Measurements from ENCODE around the gene ANKRD11.
"Not testable (repeated sequence)": the region's sequence is repeated elsewhere in the genome, so short reads cannot be mapped to it uniquely, and the experiment has no call there.

Gene ANKRD11

DNA sequence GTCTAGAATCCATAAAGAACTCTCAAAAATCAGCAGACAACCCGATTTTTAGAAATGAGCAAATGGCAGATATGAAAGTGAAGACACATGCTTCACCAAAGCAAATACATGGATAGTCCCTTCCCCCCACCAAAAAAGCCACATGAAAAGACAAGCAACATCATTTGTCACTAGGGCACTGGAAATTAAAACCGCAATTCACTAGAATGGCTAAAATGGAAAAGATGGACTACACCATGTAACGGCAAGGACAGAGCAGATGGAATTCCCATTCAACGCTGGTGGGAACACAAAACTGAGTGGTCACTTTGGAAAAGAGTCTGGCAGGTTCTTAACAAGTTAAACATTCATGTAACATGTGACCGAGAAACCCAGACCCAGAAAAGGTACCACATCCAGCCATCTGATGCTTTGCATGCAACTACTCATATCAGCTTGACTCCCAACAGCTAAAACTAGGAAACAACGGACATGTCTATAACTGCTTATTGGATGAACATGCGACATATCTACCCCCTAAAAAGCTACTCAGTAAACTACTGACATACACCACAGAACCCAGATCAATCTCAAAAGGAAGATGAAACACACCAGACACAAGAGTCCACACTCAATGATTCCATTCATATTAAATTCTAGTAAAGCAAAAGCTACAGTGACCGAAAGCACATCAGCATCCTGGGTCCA is 140.3 kb downstream of the ANKRD11 start:
- no peak for DNase-seq (ENCODE audit: low read depth, low spot score)

GRCh38 chr16:89347807-89348206 is 142.6 kb downstream of the ANKRD11 start:
- DNase-seq (ENCODE audit: low read depth, low spot score), result no peak

- DNase-seq (ENCODE audit: low read depth, low spot score), result no peak
These were observed 143.5 kb downstream of the ANKRD11 start for GRCh38 chr16:89346869-89347268.

- no peak for DNase-seq (ENCODE audit: low read depth, low spot score)
These were observed 144.7 kb downstream of the ANKRD11 start for GRCh38 chr16:89345642-89346150.

- no peak for DNase-seq (ENCODE audit: low read depth, low spot score)
These were observed 145.3 kb downstream of the ANKRD11 start for GRCh38 chr16:89344846-89345611.

- DNase-seq (ENCODE audit: low read depth, low spot score), result no peak
These were observed 145.9 kb downstream of the ANKRD11 start for GRCh38 chr16:89344458-89344834.

DNA sequence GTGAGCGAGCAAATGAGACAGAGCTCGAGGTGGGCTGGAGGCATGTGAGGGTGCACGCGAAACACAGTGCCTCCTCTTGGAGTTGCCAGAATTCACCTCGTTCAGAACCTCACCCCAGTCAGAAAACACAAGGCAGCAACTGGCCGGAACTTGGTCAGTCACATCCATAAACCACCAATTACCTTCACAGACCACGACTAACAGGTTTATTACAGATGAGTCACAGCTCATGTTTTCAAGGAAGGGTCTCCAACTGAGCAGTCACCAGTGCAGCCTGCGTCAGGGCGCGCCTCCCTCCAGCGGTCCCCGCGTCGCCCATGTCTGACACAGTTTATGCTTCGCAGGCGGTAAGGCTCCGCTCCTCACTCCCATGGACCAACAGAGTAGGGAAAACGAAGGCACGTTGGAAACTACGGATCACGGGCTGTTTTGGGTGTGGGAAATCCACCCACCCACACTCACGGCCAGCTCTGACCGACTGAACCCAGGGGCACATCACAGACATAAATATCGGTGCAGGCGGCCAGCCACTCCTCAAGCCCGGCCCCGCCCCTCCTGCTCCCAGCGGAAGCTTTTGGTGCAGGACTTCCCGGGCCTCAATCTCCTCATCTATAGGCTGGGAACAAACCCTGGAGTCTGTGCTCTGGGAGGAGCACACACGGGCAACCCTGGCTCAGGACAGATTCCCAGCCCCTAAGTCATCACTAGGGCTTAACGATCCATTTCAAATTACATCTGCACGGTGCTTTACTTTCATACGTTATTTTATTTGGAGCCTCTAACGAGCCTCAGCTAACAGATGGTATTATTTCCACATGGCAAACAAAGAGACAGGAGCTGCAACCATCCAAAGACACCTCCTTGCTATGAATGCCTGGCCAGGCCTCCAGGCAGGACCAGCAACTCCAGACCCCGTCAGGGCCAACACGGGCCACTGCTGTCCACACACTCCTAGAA is 146.6 kb downstream of the ANKRD11 start:
- DNase-seq (ENCODE audit: low read depth, low spot score), result no peak

DNA sequence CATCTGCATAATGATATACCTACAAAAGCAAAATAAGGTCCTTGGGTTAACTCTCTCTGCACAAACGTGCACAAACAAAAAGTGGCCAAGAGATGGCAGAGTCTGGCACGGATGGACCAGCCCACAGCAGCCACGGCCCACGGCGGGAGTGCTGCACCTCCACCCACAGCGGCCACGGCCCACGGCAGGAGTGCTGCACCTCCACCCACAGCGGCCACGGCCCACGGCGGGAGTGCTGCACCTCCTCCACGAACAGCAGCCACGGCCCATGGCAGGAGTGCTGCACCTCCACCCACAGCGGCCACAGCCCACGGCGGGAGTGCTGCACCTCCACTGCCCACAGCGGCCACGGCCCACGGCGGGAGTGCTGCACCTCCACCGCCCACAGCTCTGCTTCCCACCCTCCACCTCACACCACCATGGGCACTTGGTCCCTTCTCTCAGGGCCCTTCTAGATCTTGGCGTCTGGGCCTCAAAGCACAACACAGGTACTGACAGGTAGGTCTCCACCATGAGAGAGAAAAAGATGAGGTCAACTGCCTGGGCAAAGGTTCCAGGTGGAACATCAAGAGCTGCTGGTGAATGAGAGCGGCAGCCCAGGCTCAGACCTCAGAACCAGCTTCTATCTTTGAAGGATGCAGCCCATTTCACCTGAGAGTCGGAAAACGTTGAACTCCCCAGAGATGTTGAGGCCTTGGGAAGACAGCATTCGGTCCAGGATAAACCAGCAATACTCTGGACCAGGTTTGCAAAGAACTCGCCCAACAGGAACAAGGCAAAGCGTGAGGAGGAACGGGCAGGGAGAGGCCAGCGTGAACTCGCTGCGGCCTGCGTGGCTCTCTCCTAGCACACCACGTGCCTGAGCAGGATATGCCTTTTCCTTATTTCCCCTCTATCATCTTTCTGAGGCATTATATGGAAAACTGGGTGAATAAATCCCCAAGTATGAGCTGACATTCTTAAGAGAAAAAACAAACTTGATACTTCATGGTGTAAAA is 148.4 kb downstream of the ANKRD11 start:
- DNase-seq (ENCODE audit: low read depth, low spot score), result no peak

DNA sequence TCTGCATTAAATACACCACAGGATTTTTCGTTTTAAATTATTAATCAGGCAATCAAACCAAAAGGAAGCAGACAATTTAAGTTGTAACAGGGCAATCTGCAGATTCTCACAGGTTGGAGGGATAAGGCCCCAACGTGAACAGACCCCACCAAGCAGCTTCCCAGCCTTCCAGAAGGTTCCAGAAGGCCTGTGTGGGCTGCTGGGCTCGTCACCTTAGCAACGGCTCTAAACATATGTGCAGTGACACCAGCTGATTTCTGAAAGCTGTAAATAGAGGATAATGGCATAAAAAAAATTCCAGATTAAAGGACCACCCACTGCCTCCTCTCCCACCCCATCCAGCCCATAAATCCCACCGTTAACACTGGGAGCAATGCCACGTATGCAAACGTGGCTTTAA is 149.1 kb downstream of the ANKRD11 start:
- no peak for DNase-seq (ENCODE audit: low read depth, low spot score)

DNA sequence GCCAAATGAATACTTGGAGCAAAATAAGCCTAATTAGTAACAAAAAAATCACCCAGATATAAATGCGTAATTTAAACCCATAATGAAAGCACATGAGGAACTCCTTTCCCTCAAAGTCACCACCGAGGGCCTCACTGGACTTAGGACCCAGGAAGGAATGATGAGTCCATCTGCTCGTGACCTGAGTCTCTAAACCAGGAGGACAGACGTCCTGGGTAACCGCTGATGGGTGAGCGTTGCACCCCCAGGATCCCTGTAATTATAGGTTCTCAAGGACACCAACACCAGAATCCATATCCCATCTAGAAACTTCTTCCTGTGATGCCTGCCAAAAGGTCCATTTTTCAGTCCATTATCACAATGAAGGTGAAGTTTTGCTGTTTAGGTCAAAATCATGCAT is 151.5 kb downstream of the ANKRD11 start:
- DNase-seq (ENCODE audit: low read depth, low spot score), result no peak

- DNase-seq (ENCODE audit: low read depth, low spot score), result no peak
These were observed 152.4 kb downstream of the ANKRD11 start for GRCh38 chr16:89337965-89338364.

DNA sequence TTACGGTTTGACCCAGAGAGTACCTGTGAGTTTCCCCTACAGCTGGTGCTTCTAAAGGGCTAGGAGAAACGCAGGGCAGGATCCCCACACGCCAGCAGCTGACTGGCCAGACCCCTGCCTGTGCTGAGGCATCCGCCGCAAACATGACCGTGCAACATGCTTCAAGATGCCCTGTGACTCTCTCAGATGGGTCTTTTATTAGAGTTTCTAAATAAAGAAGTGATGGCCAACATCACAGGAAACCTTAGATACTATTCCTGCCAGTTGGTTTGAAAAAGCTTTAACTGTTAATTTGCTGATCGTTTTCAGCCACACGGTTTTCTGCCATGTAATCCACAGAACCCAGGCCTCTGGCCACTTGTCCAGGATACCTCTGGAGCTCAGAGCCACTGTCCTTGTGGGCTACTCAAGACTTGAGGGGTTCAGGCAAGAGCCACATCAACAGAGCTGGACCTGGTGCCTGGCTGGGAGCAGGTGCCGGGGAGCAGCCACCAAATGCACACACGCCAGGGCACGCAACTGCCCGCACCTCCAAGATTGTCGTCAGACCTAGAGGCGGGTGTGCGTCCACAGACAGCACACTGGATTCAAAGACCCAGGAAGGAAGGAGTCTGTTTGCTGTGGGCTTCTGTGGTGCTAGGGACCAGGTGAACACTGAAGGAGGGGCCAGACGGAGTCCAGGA is 154.4 kb downstream of the ANKRD11 start:
- no peak for DNase-seq (ENCODE audit: low read depth, low spot score)

- no peak for DNase-seq (ENCODE audit: low read depth, low spot score)
These were observed 155.2 kb downstream of the ANKRD11 start for GRCh38 chr16:89334988-89335802.

DNA sequence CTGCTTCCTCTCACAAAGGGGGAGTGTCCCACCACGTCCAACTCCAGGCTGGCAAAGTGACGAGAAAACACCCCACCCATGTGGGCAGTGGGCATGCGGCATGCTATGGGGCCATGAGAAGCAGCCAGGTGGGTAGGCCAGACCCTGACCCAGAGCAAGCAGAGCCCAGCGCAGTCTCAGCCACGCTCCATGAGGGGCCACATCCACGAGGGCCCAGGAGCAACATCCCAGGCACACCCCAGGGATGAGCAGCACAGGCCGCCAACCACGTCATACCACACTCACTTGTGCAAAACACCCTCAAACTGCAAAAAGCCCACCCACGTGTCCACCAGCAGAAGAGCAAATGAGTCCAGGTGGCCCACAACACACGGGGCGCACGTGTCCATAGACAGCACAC is 155.9 kb downstream of the ANKRD11 start:
- no peak for DNase-seq (ENCODE audit: low read depth, low spot score)

- DNase-seq (ENCODE audit: low read depth, low spot score), result no peak
These were observed 156.3 kb downstream of the ANKRD11 start for GRCh38 chr16:89334050-89334449.

GRCh38 chr16:89333401-89334001 is 156.9 kb downstream of the ANKRD11 start:
- DNase-seq (ENCODE audit: low read depth, low spot score), result not testable (repeated sequence)

GRCh38 chr16:89332902-89333245 is 157.5 kb downstream of the ANKRD11 start:
- DNase-seq (ENCODE audit: low read depth, low spot score), result no peak

GRCh38 chr16:89332243-89332901 is 158.0 kb downstream of the ANKRD11 start:
- no peak for DNase-seq (ENCODE audit: low read depth, low spot score)

Measured in activated naive CD8-positive, alpha-beta T cell treated with anti-CD3 and anti-CD28 coated beads, Interleukin-2, amount 50 U/mL, for 16 hours (primary cell).